ENCODE measurements around the gene TDRD7.

DNA sequence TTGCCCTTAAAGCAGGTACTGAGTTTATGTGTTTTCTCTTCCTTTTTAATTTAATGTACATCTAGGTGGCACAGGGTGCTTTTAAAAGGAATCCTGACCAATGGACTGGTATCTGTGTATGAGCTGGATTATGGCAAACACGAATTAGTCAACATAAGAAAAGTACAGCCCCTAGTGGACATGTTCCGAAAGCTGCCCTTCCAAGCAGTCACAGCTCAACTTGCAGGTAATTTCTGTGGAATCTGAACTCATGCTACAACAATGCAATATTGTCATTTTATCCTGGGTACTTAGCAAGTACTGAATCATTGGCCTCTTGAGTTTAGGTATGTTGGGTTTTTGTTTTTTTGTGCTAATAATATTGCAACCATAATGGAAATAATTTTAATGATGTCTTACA lies 75.2 kb downstream of the TDRD7 start:
- TF ChIP-seq POLR2A (conservative IDR thresholded peaks at IDR 0.05) (no peak), ZNF384 (IDR thresholded peaks at IDR 0.05; ENCODE audit: low read depth, low read length) (no peak), ZNF274 (IDR thresholded peaks at IDR 0.05; ENCODE audit: borderline replicate concordance, low read depth, low read length) (no peak), BRD9 (IDR thresholded peaks at IDR 0.05; ENCODE audit: low read depth, partially characterized antibody) (no peak), POLR2H (tag; IDR thresholded peaks at IDR 0.05; ENCODE audit: low read depth) (no peak), GABPB1 (CRISPR knock-in tag; IDR thresholded peaks at IDR 0.05) (no peak), NFIC (IDR thresholded peaks at IDR 0.05) (no peak), TAL1 (IDR thresholded peaks at IDR 0.05) (no peak), CHD4 (IDR thresholded peaks at IDR 0.05; ENCODE audit: insufficient read depth, insufficient replicate concordance, low read depth, low read length, poor library complexity, severe bottlenecking) (no peak), ZNF12 (CRISPR knock-in tag; IDR thresholded peaks at IDR 0.05) (no peak), CHD1 (IDR thresholded peaks at IDR 0.05; ENCODE audit: low read length) (no peak)
- TF ChIP-seq, protein P1, sequence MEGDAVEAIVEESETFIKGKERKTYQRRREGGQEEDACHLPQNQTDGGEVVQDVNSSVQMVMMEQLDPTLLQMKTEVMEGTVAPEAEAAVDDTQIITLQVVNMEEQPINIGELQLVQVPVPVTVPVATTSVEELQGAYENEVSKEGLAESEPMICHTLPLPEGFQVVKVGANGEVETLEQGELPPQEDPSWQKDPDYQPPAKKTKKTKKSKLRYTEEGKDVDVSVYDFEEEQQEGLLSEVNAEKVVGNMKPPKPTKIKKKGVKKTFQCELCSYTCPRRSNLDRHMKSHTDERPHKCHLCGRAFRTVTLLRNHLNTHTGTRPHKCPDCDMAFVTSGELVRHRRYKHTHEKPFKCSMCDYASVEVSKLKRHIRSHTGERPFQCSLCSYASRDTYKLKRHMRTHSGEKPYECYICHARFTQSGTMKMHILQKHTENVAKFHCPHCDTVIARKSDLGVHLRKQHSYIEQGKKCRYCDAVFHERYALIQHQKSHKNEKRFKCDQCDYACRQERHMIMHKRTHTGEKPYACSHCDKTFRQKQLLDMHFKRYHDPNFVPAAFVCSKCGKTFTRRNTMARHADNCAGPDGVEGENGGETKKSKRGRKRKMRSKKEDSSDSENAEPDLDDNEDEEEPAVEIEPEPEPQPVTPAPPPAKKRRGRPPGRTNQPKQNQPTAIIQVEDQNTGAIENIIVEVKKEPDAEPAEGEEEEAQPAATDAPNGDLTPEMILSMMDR (IDR thresholded peaks at IDR 0.05 in 2 of 3, conservative IDR thresholded peaks at IDR 0.05 in 1 of 3; ENCODE audit: insufficient read depth in 2 of 3, low read depth in 1 of 3, low read length in 3 of 3) = peak; percentile 32 to 46 (median 42); a peak in 5 of 6 replicates
- TF ChIP-seq, protein P2, sequence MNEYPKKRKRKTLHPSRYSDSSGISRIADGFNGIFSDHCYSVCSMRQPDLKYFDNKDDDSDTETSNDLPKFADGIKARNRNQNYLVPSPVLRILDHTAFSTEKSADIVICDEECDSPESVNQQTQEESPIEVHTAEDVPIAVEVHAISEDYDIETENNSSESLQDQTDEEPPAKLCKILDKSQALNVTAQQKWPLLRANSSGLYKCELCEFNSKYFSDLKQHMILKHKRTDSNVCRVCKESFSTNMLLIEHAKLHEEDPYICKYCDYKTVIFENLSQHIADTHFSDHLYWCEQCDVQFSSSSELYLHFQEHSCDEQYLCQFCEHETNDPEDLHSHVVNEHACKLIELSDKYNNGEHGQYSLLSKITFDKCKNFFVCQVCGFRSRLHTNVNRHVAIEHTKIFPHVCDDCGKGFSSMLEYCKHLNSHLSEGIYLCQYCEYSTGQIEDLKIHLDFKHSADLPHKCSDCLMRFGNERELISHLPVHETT (CRISPR knock-in tag; conservative IDR thresholded peaks at IDR 0.05 in 1 of 2, IDR thresholded peaks at IDR 0.05 in 1 of 2) = no peak

Data from K562 (cell line).